HepG2 (cell line): ENCODE data around the gene HBA2. TPM values are rescaled to one million over a fixed set of nuclear protein-coding genes. Genes with fewer than 3 reads are reported as not detected.

Source experiments
- ATAC-seq: fragments of 200-7000 bp; cut with Tn5 transposase; 3 replicates; pipeline ENCODE4 v1.9.1; 2020; ENCODE audit warnings: mild to moderate bottlenecking, moderate library complexity
- BruUV-seq: library from RNA; stranded (reverse); fragments of 400-500 nt; replicated peaks from 2 replicates; lab custom pipeline; 2021; lab: Mats Ljungman, UMichigan
- CTCF ChIA-PET: fragments of 300-600 bp; formaldehyde crosslinking; extraction: SDS; loops from one replicate; lab custom pipeline; 2021; ENCODE audit warnings: low total read pairs, inconsistent platforms, low intra/inter-chr PET ratio; lab: Yijun Ruan, JAX
- POLR2A ChIA-PET: fragments of 350-600 bp; sonication (Branson Sonifier 250); formaldehyde crosslinking; loops from one replicate; lab custom pipeline; 2020; ENCODE audit warnings: antibody characterized with exemption, inconsistent platforms; lab: Yijun Ruan, JAX
- DNase-seq: peaks from one replicate; pipeline ENCODE4 v3.0.0-alpha.2; 2015; ENCODE audit warnings: low spot score
- FAIRE-seq: peaks from 3 replicates; lab custom pipeline; 2011; peaks lifted over from hg19 to GRCh38; lab: Jason Lieb, UNC
- H2AFZ ChIP-seq: one replicate; pipeline ENCODE4 v1.6.1; 2011; ENCODE audit warnings: low read length, inconsistent platforms
- H3K27ac ChIP-seq: fragments of 300-600 bp; 3 replicates; pipeline ENCODE4 v1.8.0; 2011; ENCODE audit warnings: mixed run types, mild to moderate bottlenecking, mixed read lengths, low read length, inconsistent platforms; ENCODE audit not compliant: insufficient read depth; ENCODE audit errors: extremely low read length
- H3K27me3 ChIP-seq, 2 experiments: fragments of 200-600 bp in 1 of 2; 2 replicates in 1 of 2; 3 replicates in 1 of 2; pipeline versions ENCODE4 v1.6.0 to v1.8.0; 2011; ENCODE audit warnings: low read length in 2 of 2, mild to moderate bottlenecking in 2 of 2, moderate library complexity in 2 of 2, inconsistent platforms in 1 of 2; ENCODE audit not compliant: insufficient read depth in 2 of 2, control insufficient read depth in 1 of 2
- H3K36me3 ChIP-seq, 2 experiments: fragments of 200-600 bp in 1 of 2; replicated peaks in 1 of 2; 2 replicates in 1 of 2; 3 replicates in 1 of 2; pipeline versions ENCODE4 v1.5.1 to v1.8.0; 2011; ENCODE audit warnings: low read length in 2 of 2, inconsistent platforms in 1 of 2; ENCODE audit not compliant: insufficient read depth in 2 of 2, control insufficient read depth in 1 of 2
- H3K4me1 ChIP-seq: 2 replicates; pipeline ENCODE4 v1.5.1; 2012; ENCODE audit warnings: low read length, inconsistent platforms; ENCODE audit not compliant: insufficient read depth
- H3K4me2 ChIP-seq: 2 replicates; pipeline ENCODE4 v1.6.0; 2011; ENCODE audit warnings: low read depth, low read length, inconsistent platforms
- H3K4me3 ChIP-seq, 3 experiments: fragments of 200-600 bp in 1 of 3; sonication (generic), shearing (Covaris generic) in 1 of 3; replicated peaks in 1 of 3; 2 replicates each; pipeline ENCODE4 v1.5.1; 2011 to 2016; ENCODE audit warnings: low read length in 3 of 3, inconsistent platforms in 2 of 3, low read depth in 2 of 3, mild to moderate bottlenecking in 2 of 3, control low read depth in 1 of 3, mixed read lengths in 1 of 3; ENCODE audit not compliant: insufficient read depth in 1 of 3
- H3K79me2 ChIP-seq: one replicate; pipeline ENCODE4 v1.6.1; 2011; ENCODE audit warnings: low read length, inconsistent platforms; ENCODE audit not compliant: insufficient read depth
- H3K9ac ChIP-seq: 2 replicates; pipeline ENCODE4 v1.6.0; 2011; ENCODE audit warnings: mild to moderate bottlenecking, low read depth, low read length, inconsistent platforms; ENCODE audit not compliant: insufficient read depth
- H3K9me3 ChIP-seq: 2 replicates; pipeline ENCODE4 v1.5.1; 2012; ENCODE audit warnings: mild to moderate bottlenecking, low read length
- H4K20me1 ChIP-seq: 2 replicates; pipeline ENCODE4 v1.6.0; 2011; ENCODE audit warnings: inconsistent platforms, mild to moderate bottlenecking, low read length, moderate library complexity; ENCODE audit not compliant: insufficient read depth
- ETV6 ChIP-seq: sonication (generic); formaldehyde crosslinking; conservative IDR thresholded peaks from 2 replicates; pipeline ENCODE4 v1.4.0; 2020; ENCODE audit warnings: missing genetic modification reagents
- GMEB2 ChIP-seq: IDR thresholded peaks from 2 replicates; pipeline ENCODE4 v1.6.1; 2016; ENCODE audit warnings: missing biosample characterization, missing genetic modification reagents, low read depth
- IRF9 ChIP-seq: sonication (generic); formaldehyde crosslinking; IDR thresholded peaks from 2 replicates; pipeline ENCODE4 v1.8.0; 2022; ENCODE audit warnings: missing genetic modification reagents, mild to moderate bottlenecking, borderline replicate concordance
- KAT8 ChIP-seq: IDR thresholded peaks from 2 replicates; pipeline ENCODE4 v1.6.1; 2016; ENCODE audit warnings: missing genetic modification reagents, missing compliant biosample characterization
- SYNCRIP ChIP-seq: fragments of 200-400 bp; formaldehyde crosslinking; IDR thresholded peaks from 2 replicates; pipeline ENCODE4 v1.6.1; 2018; ENCODE audit warnings: mild to moderate bottlenecking, low read depth, low read length; ENCODE audit not compliant: insufficient read depth
- TFAP4 ChIP-seq: sonication (generic); IDR thresholded peaks from 2 replicates; pipeline ENCODE4 v1.6.1; 2016; ENCODE audit warnings: low read depth, borderline replicate concordance
- TRAFD1 ChIP-seq: sonication (generic); formaldehyde crosslinking; IDR thresholded peaks from 2 replicates; pipeline ENCODE4 v1.5.1; 2020; ENCODE audit warnings: missing genetic modification reagents, mild to moderate bottlenecking, borderline replicate concordance
- ZNF407 ChIP-seq: sonication (generic); formaldehyde crosslinking; IDR thresholded peaks from one replicate; pipeline ENCODE4 v1.5.1; 2020; ENCODE audit warnings: mild to moderate bottlenecking, missing genetic modification reagents; ENCODE audit errors: not compliant biosample characterization
- ZNF724P ChIP-seq: sonication (generic); formaldehyde crosslinking; IDR thresholded peaks from 2 replicates; pipeline ENCODE4 v1.8.0; 2022; ENCODE audit warnings: missing genetic modification reagents, borderline replicate concordance
- ZNF891 ChIP-seq: sonication (generic); formaldehyde crosslinking; IDR thresholded peaks from 2 replicates; pipeline ENCODE4 v1.5.0; 2020; ENCODE audit warnings: mild to moderate bottlenecking, missing genetic modification reagents
- ZSCAN29 ChIP-seq: sonication (generic); formaldehyde crosslinking; conservative IDR thresholded peaks from 2 replicates; pipeline ENCODE4 v1.4.0; 2020; ENCODE audit warnings: mild to moderate bottlenecking, missing genetic modification reagents
- WGBS: methylation state at CpG from one replicate; pipeline ENCODE4 v1.1.6; 2017; ENCODE audit warnings: low lambda C conversion rate; 5-methylcytosine and 5-hydroxymethylcytosine counted together
- in situ Hi-C: cut with HindIII; loops from 2 replicates; pipeline ENCODE4 v1.10.0; 2017; ENCODE audit warnings: low pct_unique_long_range_greater_than_20kb; ENCODE audit not compliant: extremely low pct_ligation_motif_present
- intact Hi-C: fragments of 100-400 bp; cut with micrococcal nuclease; formaldehyde crosslinking; loops from one replicate; pipeline ENCODE4 v1.10.0; 2022; ENCODE audit not compliant: unreplicated experiment
- polyA plus RNA-seq, 8 experiments: library from polyadenylated mRNA; depleted of rRNA in 3 of 8; stranded (reverse) in 7 of 8; unstranded in 1 of 8; fragments of >200 nt; fragmentation: Illumina TruSeq in 4 of 8; extraction: Trizol in 4 of 8; gene quantifications; 2 replicates each; pipeline versions ENCODE4 v1.2.1 to v1.2.3, GENCODE V29; 2011 to 2016; ENCODE audit warnings: low read depth in 4 of 8, missing spikeins in 1 of 8, mixed read lengths in 1 of 8; ENCODE audit not compliant: insufficient read depth in 1 of 8
- total RNA-seq, 5 experiments: library from RNA; depleted of rRNA; stranded (reverse); fragments of >200 nt; fragmentation: Illumina TruSeq; extraction: Trizol; gene quantifications; 2 replicates each; pipeline ENCODE4 v1.2.3, GENCODE V29; 2016; ENCODE audit warnings: low read depth in 1 of 5

The HBA2 gene
- total and polyA plus RNA-seq, 2 of the 13 experiments (the other 11 are each of a cell fraction or from before 2014, with no cell fraction given) = not detected

GRCh38 chr16:193441-193840 is 20.8 kb downstream of the HBA2 start:
- no peak overlapping the region for H2AFZ ChIP-seq
- ATAC-seq = no peak
- 98% methylated on average over 15 of the region's 15 CpGs for WGBS
- TF ChIP-seq ETV6 = no peak
- TF ChIP-seq ZNF724P (CRISPR knock-in tag) = no peak
- TF ChIP-seq KAT8 (CRISPR knock-in tag) = no peak
- no peak for TF ChIP-seq ZNF407
- TF ChIP-seq TFAP4 = no peak
- no peak for TF ChIP-seq ZNF891
- TF ChIP-seq GMEB2 (CRISPR knock-in tag) = no peak
- no peak for TF ChIP-seq IRF9 (CRISPR knock-in tag)
- no peak for TF ChIP-seq ZSCAN29 (CRISPR knock-in tag)
- no peak for TF ChIP-seq TRAFD1
- no peak for TF ChIP-seq SYNCRIP

More at GRCh38 chr16:193441-193840, 20.8 kb downstream of the HBA2 start:
- BruUV-seq = no TSS peak
- in situ Hi-C loops = no loop called here
- Histone ChIP-seq H3K79me2 (no peaks in the 10 kb centered on the region), H3K27me3 (no peaks in the 10 kb centered on the region), H3K9ac (no peak overlapping the region), H3K36me3 (peaks cover 46 to 86% of the 10 kb centered on the region in 2 experiments), H3K4me3 (no peak overlapping the region), H3K4me1 (no peaks in the 10 kb centered on the region), H4K20me1 (0 out of 2 replicates have a peak, but pooled peaks cover 4% of the 10 kb centered on the region), H3K4me2 (no peak overlapping the region), H3K27ac (no peak overlapping the region), H3K9me3 (no peaks in the 10 kb centered on the region)
- FAIRE-seq (no peak), DNase-seq (no peak)
- intact Hi-C loops = no loop called here
- POLR2A ChIA-PET = no interaction called here
- CTCF ChIA-PET = no interaction called here
